ENCODE results near the gene PCDHGC4. TPM values are rescaled to one million over a fixed set of nuclear protein-coding genes. Genes with fewer than 3 reads are reported as not detected.

The PCDHGC4 gene
- total RNA-seq, 1 donor from 2014 or later: 2.8 TPM

DNA sequence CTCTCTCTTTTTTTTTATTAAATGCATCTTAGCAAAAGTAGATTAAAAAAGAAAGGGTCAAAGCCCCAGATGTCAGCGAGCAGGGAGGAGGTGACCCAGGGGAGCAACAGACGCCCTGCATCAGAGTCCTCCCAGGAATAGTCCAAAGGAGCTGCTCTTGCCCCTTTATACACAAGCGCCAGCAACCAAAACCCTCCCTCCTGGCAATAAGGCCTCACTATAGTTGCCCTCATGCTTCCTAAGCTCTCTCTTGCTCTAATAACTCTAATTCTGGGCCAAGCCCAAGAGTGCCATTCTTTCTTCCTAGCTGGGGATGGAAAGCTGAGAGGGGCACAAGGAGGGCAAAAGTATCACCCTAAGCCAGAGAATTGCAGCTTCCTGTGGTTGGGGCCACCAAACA, 30.3 kb downstream of the PCDHGC4 start:
- Mint-ChIP-seq H3K4me3 (ENCODE audit: unreplicated experiment) (no peak overlapping the region), H3K27me3 (ENCODE audit: unreplicated experiment) (no peaks in the 10 kb centered on the region), H3K9me3 (ENCODE audit: unreplicated experiment) (no peaks in the 10 kb centered on the region), H3K4me1 (ENCODE audit: unreplicated experiment) (peaks cover 86% of the 10 kb centered on the region), H3K36me3 (ENCODE audit: unreplicated experiment) (peaks cover 18% of the 10 kb centered on the region), H3K27ac (ENCODE audit: unreplicated experiment) (peak overlapping the region; percentile 96)
- TF ChIP-seq, protein P1, sequence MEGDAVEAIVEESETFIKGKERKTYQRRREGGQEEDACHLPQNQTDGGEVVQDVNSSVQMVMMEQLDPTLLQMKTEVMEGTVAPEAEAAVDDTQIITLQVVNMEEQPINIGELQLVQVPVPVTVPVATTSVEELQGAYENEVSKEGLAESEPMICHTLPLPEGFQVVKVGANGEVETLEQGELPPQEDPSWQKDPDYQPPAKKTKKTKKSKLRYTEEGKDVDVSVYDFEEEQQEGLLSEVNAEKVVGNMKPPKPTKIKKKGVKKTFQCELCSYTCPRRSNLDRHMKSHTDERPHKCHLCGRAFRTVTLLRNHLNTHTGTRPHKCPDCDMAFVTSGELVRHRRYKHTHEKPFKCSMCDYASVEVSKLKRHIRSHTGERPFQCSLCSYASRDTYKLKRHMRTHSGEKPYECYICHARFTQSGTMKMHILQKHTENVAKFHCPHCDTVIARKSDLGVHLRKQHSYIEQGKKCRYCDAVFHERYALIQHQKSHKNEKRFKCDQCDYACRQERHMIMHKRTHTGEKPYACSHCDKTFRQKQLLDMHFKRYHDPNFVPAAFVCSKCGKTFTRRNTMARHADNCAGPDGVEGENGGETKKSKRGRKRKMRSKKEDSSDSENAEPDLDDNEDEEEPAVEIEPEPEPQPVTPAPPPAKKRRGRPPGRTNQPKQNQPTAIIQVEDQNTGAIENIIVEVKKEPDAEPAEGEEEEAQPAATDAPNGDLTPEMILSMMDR (IDR thresholded peaks at IDR 0.05): no peak
- no peak for DNase-seq (ENCODE audit: extremely low spot score, unreplicated experiment)

- Mint-ChIP-seq H3K9me3 (ENCODE audit: unreplicated experiment) (no peaks in the 10 kb centered on the region), H3K4me1 (ENCODE audit: unreplicated experiment) (peaks cover 91% of the 10 kb centered on the region), H3K27ac (ENCODE audit: unreplicated experiment) (peak overlapping the region; percentile 96), H3K4me3 (ENCODE audit: unreplicated experiment) (no peak overlapping the region), H3K27me3 (ENCODE audit: unreplicated experiment) (no peaks in the 10 kb centered on the region), H3K36me3 (ENCODE audit: unreplicated experiment) (peaks cover 18% of the 10 kb centered on the region)
- TF ChIP-seq, protein P1 (IDR thresholded peaks at IDR 0.05): no peak
- no peak for DNase-seq (ENCODE audit: extremely low spot score, unreplicated experiment)
Measured at GRCh38 chr5:141515946-141516671, 31.3 kb downstream of the PCDHGC4 start.

GRCh38 chr5:141516672-141517025, 31.8 kb downstream of the PCDHGC4 start:
- H3K27me3 Mint-ChIP-seq (ENCODE audit: unreplicated experiment): no peaks in the 10 kb centered on the region
- H3K27ac Mint-ChIP-seq (ENCODE audit: unreplicated experiment): peak overlapping the region; percentile 96
- peaks cover 93% of the 10 kb centered on the region for H3K4me1 Mint-ChIP-seq (ENCODE audit: unreplicated experiment)
- TF ChIP-seq, protein P1 (IDR thresholded peaks at IDR 0.05): no peak
- H3K4me3 Mint-ChIP-seq (ENCODE audit: unreplicated experiment): no peak overlapping the region
- H3K9me3 Mint-ChIP-seq (ENCODE audit: unreplicated experiment): no peaks in the 10 kb centered on the region
- H3K36me3 Mint-ChIP-seq (ENCODE audit: unreplicated experiment): peaks cover 13% of the 10 kb centered on the region
- DNase-seq (ENCODE audit: extremely low spot score, unreplicated experiment): no peak

DNA sequence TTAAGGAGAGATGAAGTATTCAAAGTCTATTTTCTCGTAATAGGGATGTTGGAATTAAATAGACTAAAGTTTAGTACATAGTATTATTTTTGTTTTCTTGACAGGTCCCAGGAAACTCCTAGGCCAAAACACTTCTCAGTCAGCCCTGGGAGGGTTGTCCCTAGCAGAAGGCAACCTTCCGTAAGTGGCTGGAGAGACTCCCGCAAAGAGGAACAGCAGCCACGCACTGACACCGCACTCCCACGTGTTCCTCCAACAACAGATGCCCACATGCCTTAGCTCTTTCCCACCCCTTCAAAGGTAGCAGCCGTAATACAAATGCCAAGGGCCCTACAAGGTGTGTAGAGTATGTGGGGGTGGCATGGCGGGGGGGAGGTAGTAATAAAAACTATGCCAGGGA, 32.5 kb downstream of the PCDHGC4 start:
- TF ChIP-seq, protein P1 (IDR thresholded peaks at IDR 0.05): no peak
- Mint-ChIP-seq H3K9me3 (ENCODE audit: unreplicated experiment) (no peaks in the 10 kb centered on the region), H3K36me3 (ENCODE audit: unreplicated experiment) (peaks cover 12% of the 10 kb centered on the region), H3K4me1 (ENCODE audit: unreplicated experiment) (peaks cover 97% of the 10 kb centered on the region), H3K27ac (ENCODE audit: unreplicated experiment) (peak overlapping the region; percentile 96), H3K4me3 (ENCODE audit: unreplicated experiment) (no peak overlapping the region), H3K27me3 (ENCODE audit: unreplicated experiment) (no peaks in the 10 kb centered on the region)
- DNase-seq (ENCODE audit: extremely low spot score, unreplicated experiment): no peak

GRCh38 chr5:141517880-141518617, 33.2 kb downstream of the PCDHGC4 start:
- no peaks in the 10 kb centered on the region for H3K27me3 Mint-ChIP-seq (ENCODE audit: unreplicated experiment)
- H3K9me3 Mint-ChIP-seq (ENCODE audit: unreplicated experiment): no peaks in the 10 kb centered on the region
- no peak for DNase-seq (ENCODE audit: extremely low spot score, unreplicated experiment)
- TF ChIP-seq, protein P1 (IDR thresholded peaks at IDR 0.05): no peak
- H3K4me3 Mint-ChIP-seq (ENCODE audit: unreplicated experiment): no peak overlapping the region
- peaks cover 12% of the 10 kb centered on the region for H3K36me3 Mint-ChIP-seq (ENCODE audit: unreplicated experiment)
- H3K27ac Mint-ChIP-seq (ENCODE audit: unreplicated experiment): peak overlapping the region; percentile 96
- peaks cover 97% of the 10 kb centered on the region for H3K4me1 Mint-ChIP-seq (ENCODE audit: unreplicated experiment)
